Measurements from ENCODE around the gene SORL1.

DNA sequence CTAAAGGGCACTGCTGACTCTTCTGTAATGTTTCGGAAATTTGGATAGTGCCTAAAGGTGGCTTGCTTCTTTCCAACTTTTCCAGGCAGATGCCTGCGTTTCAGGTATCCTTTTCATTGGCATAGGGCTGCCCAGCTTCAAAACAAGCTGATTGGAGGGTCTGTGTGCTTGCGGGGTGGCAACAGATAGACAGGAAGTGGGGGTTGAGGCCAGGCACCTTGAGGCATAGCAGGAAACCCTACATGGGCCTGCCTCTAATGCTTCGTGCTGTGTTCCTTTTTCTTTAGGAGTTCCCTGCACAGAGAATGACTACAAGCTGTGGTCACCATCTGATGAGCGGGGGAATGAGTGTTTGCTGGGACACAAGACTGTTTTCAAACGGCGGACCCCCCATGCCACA is 92.8 kb downstream of the SORL1 start:
- TF ChIP-seq, protein P1, sequence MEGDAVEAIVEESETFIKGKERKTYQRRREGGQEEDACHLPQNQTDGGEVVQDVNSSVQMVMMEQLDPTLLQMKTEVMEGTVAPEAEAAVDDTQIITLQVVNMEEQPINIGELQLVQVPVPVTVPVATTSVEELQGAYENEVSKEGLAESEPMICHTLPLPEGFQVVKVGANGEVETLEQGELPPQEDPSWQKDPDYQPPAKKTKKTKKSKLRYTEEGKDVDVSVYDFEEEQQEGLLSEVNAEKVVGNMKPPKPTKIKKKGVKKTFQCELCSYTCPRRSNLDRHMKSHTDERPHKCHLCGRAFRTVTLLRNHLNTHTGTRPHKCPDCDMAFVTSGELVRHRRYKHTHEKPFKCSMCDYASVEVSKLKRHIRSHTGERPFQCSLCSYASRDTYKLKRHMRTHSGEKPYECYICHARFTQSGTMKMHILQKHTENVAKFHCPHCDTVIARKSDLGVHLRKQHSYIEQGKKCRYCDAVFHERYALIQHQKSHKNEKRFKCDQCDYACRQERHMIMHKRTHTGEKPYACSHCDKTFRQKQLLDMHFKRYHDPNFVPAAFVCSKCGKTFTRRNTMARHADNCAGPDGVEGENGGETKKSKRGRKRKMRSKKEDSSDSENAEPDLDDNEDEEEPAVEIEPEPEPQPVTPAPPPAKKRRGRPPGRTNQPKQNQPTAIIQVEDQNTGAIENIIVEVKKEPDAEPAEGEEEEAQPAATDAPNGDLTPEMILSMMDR (IDR thresholded peaks at IDR 0.05): no peak
- TF ChIP-seq EZH2 (IDR thresholded peaks at IDR 0.05) (no peak), EZH2phosphoT487 (IDR thresholded peaks at IDR 0.05) (no peak)
